H1 (cell line): ENCODE data around the gene GNAL. TPM values are rescaled to one million over a fixed set of nuclear protein-coding genes. Genes with fewer than 3 reads are reported as not detected.

Experiments used
- CTCF ChIA-PET: fragments of 300-600 bp; sonication (Branson Sonifier 250); formaldehyde crosslinking; loops from one replicate; lab custom pipeline; 2021; ENCODE audit not compliant: partially characterized antibody; lab: Charles Lee
- POLR2A ChIA-PET: fragments of 300-600 bp; sonication (Branson Sonifier 250); formaldehyde crosslinking; loops from one replicate; lab custom pipeline; 2021; ENCODE audit warnings: inconsistent platforms; ENCODE audit not compliant: partially characterized antibody; lab: Charles Lee
- DNase-seq, 2 experiments: peaks; one replicate each; pipeline versions ENCODE4 v3.0.0 to v3.0.0-alpha.2; 2010 to 2022; ENCODE audit warnings: low spot score in 2 of 2, low read depth in 1 of 2, mixed read lengths in 1 of 2
- FAIRE-seq: peaks from 2 replicates; lab custom pipeline; 2011; peaks lifted over from hg19 to GRCh38; lab: Jason Lieb, UNC
- H2AFZ ChIP-seq: 2 replicates; pipeline ENCODE4 v1.8.1; 2012; ENCODE audit warnings: low read length, inconsistent platforms
- H2AK5ac ChIP-seq: 2 replicates; pipeline ENCODE4 v1.6.1; 2013; ENCODE audit warnings: low read depth, low read length
- H2BK120ac ChIP-seq: replicated peaks from 2 replicates; pipeline ENCODE3; 2013; ENCODE audit warnings: low read depth, low read length, inconsistent platforms
- H2BK12ac ChIP-seq: 2 replicates; pipeline ENCODE4 v1.6.1; 2013; ENCODE audit warnings: low read depth, low read length
- H2BK15ac ChIP-seq: 2 replicates; pipeline ENCODE4 v1.6.1; 2013; ENCODE audit warnings: low read length
- H2BK20ac ChIP-seq: 2 replicates; pipeline ENCODE4 v1.6.1; 2013; ENCODE audit warnings: low read length
- H2BK5ac ChIP-seq: 2 replicates; pipeline ENCODE4 v1.6.1; 2013; ENCODE audit warnings: low read depth, low read length
- H3K14ac ChIP-seq: 2 replicates; pipeline ENCODE4 v1.6.1; 2013; ENCODE audit warnings: inconsistent platforms; ENCODE audit not compliant: insufficient read length
- H3K18ac ChIP-seq: 2 replicates; pipeline ENCODE4 v1.6.1; 2013; ENCODE audit warnings: low read length; ENCODE audit errors: extremely low read depth
- H3K23ac ChIP-seq: 2 replicates; pipeline ENCODE4 v1.6.1; 2013; ENCODE audit warnings: inconsistent platforms; ENCODE audit not compliant: insufficient read length
- H3K23me2 ChIP-seq: 2 replicates; pipeline ENCODE4 v1.6.1; 2013; ENCODE audit warnings: low read depth, low read length
- H3K27ac ChIP-seq: 2 replicates; pipeline ENCODE4 v1.6.1; 2011; ENCODE audit warnings: low read depth, low read length, inconsistent platforms
- H3K27me3 ChIP-seq, 4 experiments: replicated peaks in 1 of 4; 1 replicate in 1 of 4; 2 replicates in 3 of 4; pipeline versions ENCODE4 v1.6.1 to v1.8.1; 2011 to 2013; ENCODE audit warnings: low read length in 3 of 4, mild to moderate bottlenecking in 3 of 4, inconsistent platforms in 2 of 4, mixed read lengths in 2 of 4, moderate library complexity in 1 of 4; ENCODE audit not compliant: control insufficient read depth in 3 of 4, insufficient read depth in 3 of 4; ENCODE audit errors: extremely low read depth in 1 of 4
- H3K36me3 ChIP-seq, 4 experiments: 2 replicates each; pipeline versions ENCODE4 v1.6.1 to v1.8.1; 2011 to 2013; ENCODE audit warnings: mild to moderate bottlenecking in 4 of 4, low read length in 3 of 4, moderate library complexity in 2 of 4, control low read depth in 1 of 4, inconsistent platforms in 1 of 4; ENCODE audit not compliant: insufficient read depth in 4 of 4, control insufficient read depth in 2 of 4
- H3K4ac ChIP-seq: replicated peaks from 2 replicates; pipeline ENCODE3; 2013; ENCODE audit warnings: low read length, low read depth, mixed read lengths, inconsistent platforms; ENCODE audit not compliant: insufficient read length
- H3K4me1 ChIP-seq, 4 experiments: replicated peaks in 1 of 4; 1 replicate in 1 of 4; 2 replicates in 3 of 4; pipeline versions ENCODE4 v1.6.1 to v1.8.1; 2011 to 2013; ENCODE audit warnings: low read length in 3 of 4, inconsistent platforms in 2 of 4, mixed read lengths in 1 of 4; ENCODE audit not compliant: insufficient read depth in 4 of 4, control insufficient read depth in 3 of 4
- H3K4me2 ChIP-seq, 2 experiments: 2 replicates each; pipeline versions ENCODE4 v1.6.1 to v1.8.1; 2011 to 2013; ENCODE audit warnings: low read depth in 2 of 2, low read length in 2 of 2, control low read depth in 1 of 2, inconsistent platforms in 1 of 2, mild to moderate bottlenecking in 1 of 2; ENCODE audit not compliant: insufficient read depth in 1 of 2
- H3K4me3 ChIP-seq, 4 experiments: fragments of 200-600, 300-600 bp in 1 of 4; sonication (generic), shearing (Covaris generic), sonication (Bioruptor Twin) in 1 of 4; 2 replicates each; pipeline versions ENCODE4 v1.5.1 to v1.8.1; 2011 to 2016; ENCODE audit warnings: low read length in 4 of 4, low read depth in 3 of 4, control low read depth in 2 of 4, inconsistent platforms in 2 of 4, mild to moderate bottlenecking in 2 of 4, mixed read lengths in 1 of 4, moderate library complexity in 1 of 4; ENCODE audit not compliant: insufficient read depth in 2 of 4; ENCODE audit errors: extremely low read depth in 1 of 4
- H3K56ac ChIP-seq: replicated peaks from 2 replicates; pipeline ENCODE3; 2013; ENCODE audit warnings: low read depth, mild to moderate bottlenecking, mixed read lengths, low read length, inconsistent platforms; ENCODE audit not compliant: insufficient read length
- H3K79me1 ChIP-seq: 2 replicates; pipeline ENCODE4 v1.6.1; 2013; ENCODE audit warnings: low read depth, low read length, control low read depth
- H3K79me2 ChIP-seq, 2 experiments: 2 replicates each; pipeline versions ENCODE4 v1.6.1 to v1.8.1; 2012 to 2013; ENCODE audit warnings: low read length in 2 of 2, mild to moderate bottlenecking in 2 of 2, inconsistent platforms in 1 of 2; ENCODE audit not compliant: insufficient read depth in 2 of 2, control insufficient read depth in 1 of 2
- H3K9ac ChIP-seq, 4 experiments: replicated peaks in 1 of 4; 1 replicate in 1 of 4; 2 replicates in 3 of 4; pipeline versions ENCODE4 v1.6.1 to v1.8.1; 2011 to 2013; ENCODE audit warnings: low read depth in 3 of 4, low read length in 3 of 4, control low read depth in 2 of 4, mild to moderate bottlenecking in 2 of 4, moderate library complexity in 2 of 4, inconsistent platforms in 1 of 4; ENCODE audit errors: extremely low read depth in 1 of 4
- H3K9me3 ChIP-seq, 2 experiments: 2 replicates each; pipeline versions ENCODE4 v1.6.1 to v1.8.1; 2012 to 2013; ENCODE audit warnings: mild to moderate bottlenecking in 2 of 2, moderate library complexity in 2 of 2, control low read depth in 1 of 2, inconsistent platforms in 1 of 2, low read depth in 1 of 2, low read length in 1 of 2, mixed read lengths in 1 of 2; ENCODE audit not compliant: insufficient read depth in 2 of 2
- H4K20me1 ChIP-seq, 2 experiments: replicated peaks in 1 of 2; 2 replicates each; pipeline versions ENCODE3 to v1.8.1; 2011 to 2013; ENCODE audit warnings: inconsistent platforms in 2 of 2, low read length in 2 of 2, mild to moderate bottlenecking in 1 of 2; ENCODE audit not compliant: insufficient read depth in 2 of 2, control insufficient read depth in 1 of 2
- H4K5ac ChIP-seq: 2 replicates; pipeline ENCODE4 v1.6.1; 2013; ENCODE audit warnings: low read length, low read depth, mixed read lengths, inconsistent platforms; ENCODE audit not compliant: insufficient read length
- H4K8ac ChIP-seq: 2 replicates; pipeline ENCODE4 v1.8.0; 2013; ENCODE audit warnings: mild to moderate bottlenecking, moderate library complexity, low read length, inconsistent platforms; ENCODE audit not compliant: insufficient read depth; ENCODE audit errors: extremely low read depth
- H4K91ac ChIP-seq: replicated peaks from 2 replicates; pipeline ENCODE3; 2013; ENCODE audit warnings: low read length, mixed read lengths, inconsistent platforms; ENCODE audit not compliant: insufficient read length
- FOSL1 ChIP-seq: IDR thresholded peaks from 2 replicates; pipeline ENCODE4 v1.6.1; 2011; ENCODE audit warnings: mild to moderate bottlenecking, low read depth, low read length, moderate library complexity; ENCODE audit not compliant: insufficient read depth
- KDM5A ChIP-seq: fragments of 200-600 bp; IDR thresholded peaks from 2 replicates; pipeline ENCODE4 v1.7.1; 2012; ENCODE audit warnings: mild to moderate bottlenecking, low read length, inconsistent platforms, mixed read lengths
- WGBS, 2 experiments: shearing (Covaris generic) in 1 of 2; methylation state at CpG; one replicate each; pipeline versions ENCODE4 v1.1.6 to v1.1.7; 2013 to 2015; ENCODE audit warnings: low lambda C conversion rate in 2 of 2, mixed read lengths in 2 of 2, inconsistent platforms in 1 of 2, low coverage in 1 of 2, missing lambda C conversion rate in 1 of 2; ENCODE audit not compliant: insufficient replicate concordance in 2 of 2, insufficient coverage in 1 of 2, insufficient read length in 1 of 2; ENCODE audit errors: extremely low coverage in 1 of 2, missing lambda C conversion rate in 1 of 2; 5-methylcytosine and 5-hydroxymethylcytosine counted together
- polyA plus RNA-seq, 7 experiments: library from polyadenylated mRNA; depleted of rRNA in 3 of 7; stranded (reverse) in 5 of 7; unstranded in 2 of 7; fragments of >200 nt in 5 of 7; fragments of 200-250 nt in 2 of 7; gene quantifications; 1 replicate in 5 of 7; 2 replicates in 1 of 7; 4 replicates in 1 of 7; pipeline versions ENCODE4 v1.2.1 to v1.2.3, GENCODE V29; 2011 to 2013; ENCODE audit warnings: missing spikeins in 2 of 7, mixed read lengths in 2 of 7
- total RNA-seq: library from RNA; stranded (reverse); fragmentation: NEBNext Ultra II Directional; extraction: Animal tissue kit (Norgen Biotek cat#: 25700); gene quantifications from 2 replicates; pipeline ENCODE4 v1.2.1, GENCODE V29; 2021

GNAL gene
- total and polyA plus RNA-seq, 2 of the 8 experiments (the other 6 are each of a cell fraction or from before 2014, with no cell fraction given) = 13.2 to 18.3 TPM

DNA sequence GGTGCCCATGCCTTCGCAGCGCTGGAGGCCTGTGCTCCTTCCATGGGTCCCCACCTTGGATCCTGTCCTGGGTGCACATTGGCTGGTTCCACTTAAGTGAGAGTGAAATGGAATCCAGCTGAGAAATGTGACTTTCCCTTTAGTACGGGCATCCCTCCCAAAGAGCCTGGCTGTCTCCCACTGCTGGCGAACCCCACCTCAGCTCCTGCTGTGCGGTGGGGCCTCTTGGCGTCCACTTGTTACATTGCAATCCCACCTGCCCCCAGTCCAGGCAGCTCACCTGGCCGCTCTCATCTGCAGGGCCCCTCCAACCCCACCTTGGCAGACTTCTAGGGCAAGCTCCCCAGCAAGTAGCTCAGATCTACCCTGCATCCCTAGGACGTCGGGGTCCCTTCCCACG lies 35.5 kb upstream of the GNAL start:
- DNase-seq = no peak
- Histone ChIP-seq H3K4me1 (no peaks in the 10 kb centered on the region), H3K9ac (no peak overlapping the region), H3K4me3 (no peak overlapping the region), H2AFZ (no peak overlapping the region), H3K79me1 (no peaks in the 10 kb centered on the region), H3K56ac (no peak overlapping the region), H3K18ac (no peak overlapping the region), H3K14ac (no peak overlapping the region), H3K27ac (no peak overlapping the region), H2BK15ac (no peak overlapping the region), H3K23ac (no peak overlapping the region), H3K4ac (no peak overlapping the region), H2AK5ac (no peak overlapping the region), H2BK20ac (no peak overlapping the region), H3K23me2 (no peaks in the 10 kb centered on the region; the same call in 1 of the 2 replicates), H4K8ac (no peak overlapping the region), H4K91ac (no peak overlapping the region), H3K4me2 (no peak overlapping the region), H2BK120ac (no peak overlapping the region)
- ChIA-PET POLR2A (no interaction called here), CTCF (interaction anchor here (0.9 to 7.7 kb wide), 7 partner anchors 14 to 341 kb away, joined by 3 to 109 read pairs (median 4); no protein-coding TSS in a partner anchor)
- WGBS, 2 experiments = 84% methylated on average over 10 of the region's 10 CpGs; no CpG with 5 or more reads in 1 of the 2 experiments
- FAIRE-seq = no peak
- TF ChIP-seq KDM5A (no peak), FOSL1 (no peak)
- TF ChIP-seq, all 59 proteins: peak for 0
- Histone ChIP-seq H4K20me1 (no peaks in the 10 kb centered on the region), H3K9me3 (peaks cover 0 to 1% of the 10 kb centered on the region in 2 experiments; a peak in 2 of 4 replicates), H3K79me2 (no peaks in the 10 kb centered on the region), H4K5ac (no peak overlapping the region), H2BK5ac (no peak overlapping the region), H2BK12ac (no peak overlapping the region), H3K36me3 (no peaks in the 10 kb centered on the region), H3K27me3 (peaks cover 0 to 8% (median 3%) of the 10 kb centered on the region in 4 experiments; a peak in 4 of 7 replicates)
